Stimulated activated CD8-positive, alpha-beta memory T cell treated with anti-CD3 and anti-CD28 coated beads, Interleukin-15, amount 100 ng/mL, for 4 hours (primary cell): ENCODE data around the gene C4orf36.

Experiments
- DNase-seq, 2 donors: peaks; one replicate each; pipeline ENCODE4 v3.0.0-alpha.2; 2020; ENCODE audit warnings: low read depth in 2 of 2

The C4orf36 gene

DNA sequence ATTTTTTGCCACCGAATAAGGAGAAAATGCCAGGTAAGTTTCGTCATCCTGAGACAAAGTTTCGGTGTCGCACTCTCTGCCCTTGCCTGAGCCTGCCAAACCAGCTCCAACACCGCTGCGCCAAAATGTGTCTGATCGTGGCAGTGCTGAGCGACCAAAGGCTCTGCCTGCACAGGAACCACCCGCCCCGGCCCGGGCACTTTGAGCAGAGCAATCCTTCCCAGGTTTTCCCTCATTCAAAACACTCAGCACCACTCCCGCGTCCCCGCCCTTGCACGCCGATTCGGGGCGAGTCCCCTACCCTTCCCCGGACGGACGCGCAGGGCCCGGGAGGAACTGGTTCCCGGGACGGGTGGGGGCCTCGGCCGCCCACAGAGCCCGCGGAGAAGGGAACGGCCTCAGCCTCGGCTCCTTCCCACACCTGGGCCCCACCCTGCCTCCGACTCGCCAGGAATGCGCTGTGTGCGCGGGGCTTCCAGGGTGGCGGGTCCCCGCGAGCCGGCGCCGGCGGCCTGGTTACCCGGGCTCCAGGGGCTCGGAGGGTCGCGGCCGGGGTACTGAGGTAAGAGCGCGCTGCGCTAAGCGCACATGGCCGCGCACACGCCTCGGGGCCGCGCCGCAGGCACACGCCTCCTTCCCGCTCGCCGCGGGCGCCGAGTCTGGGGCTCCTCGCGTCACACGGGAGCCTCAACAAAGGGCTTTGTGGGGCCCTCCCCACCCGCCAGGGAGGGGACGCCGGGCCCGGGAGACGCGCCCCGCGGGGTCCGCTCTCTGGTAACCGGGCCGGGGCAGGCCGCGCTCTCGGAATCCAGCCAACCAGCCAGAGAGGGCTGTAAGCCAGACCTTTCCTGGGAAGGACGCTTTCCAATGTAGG is at the start of gene C4orf36:
TSS of gene C4orf36 (minus strand) at position 661 of the 874 bp plus-strand sequence. CDS start 902 bp downstream, outside the sequence.
- DNase-seq = no peak

GRCh38 chr4:86940920-86941460 is 48.8 kb upstream of the C4orf36 start:
- DNase-seq = no peak

DNA sequence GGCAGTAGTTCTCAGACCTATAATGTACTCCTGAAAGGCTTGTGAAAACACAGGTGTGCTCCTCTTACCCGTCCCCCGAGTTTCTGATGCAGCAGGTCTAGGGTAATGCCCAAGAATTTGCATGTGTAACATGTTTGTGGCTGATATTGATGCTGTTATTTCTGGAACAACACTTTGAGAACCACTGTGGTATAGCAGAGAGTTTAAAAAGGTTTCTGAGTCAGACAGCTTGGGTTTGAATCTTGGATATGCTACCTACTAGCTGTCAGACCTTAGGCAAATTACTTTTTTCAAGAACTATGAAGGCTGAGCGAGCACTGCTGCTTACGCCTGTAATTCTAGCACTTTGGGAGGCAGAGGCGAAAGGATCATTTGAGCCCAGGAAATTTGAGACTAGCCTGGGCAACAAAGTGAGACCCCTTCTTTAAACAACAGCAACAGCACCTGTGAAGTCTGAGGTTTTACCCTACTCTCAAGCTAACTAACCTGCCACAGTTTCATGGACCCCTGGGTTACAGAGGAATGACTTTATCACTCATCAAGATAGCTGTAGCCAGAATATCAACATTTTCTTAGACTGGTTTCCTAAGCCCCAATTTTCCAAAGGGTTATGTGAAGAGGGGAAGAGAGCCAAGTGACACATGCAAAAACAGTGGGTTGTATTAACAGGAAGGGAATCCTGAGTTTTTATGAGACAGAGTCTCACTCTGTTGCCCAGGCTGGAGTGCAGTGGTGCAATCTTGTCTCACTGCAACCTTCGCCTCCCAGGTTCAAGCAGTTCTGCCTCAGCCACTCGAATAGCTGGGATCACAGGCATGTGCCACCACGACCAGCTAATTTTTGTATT is 47.7 kb upstream of the C4orf36 start:
- no peak for DNase-seq

- DNase-seq = no peak
Observed at GRCh38 chr4:86938771-86939520, 46.7 kb upstream of the C4orf36 start.

DNA sequence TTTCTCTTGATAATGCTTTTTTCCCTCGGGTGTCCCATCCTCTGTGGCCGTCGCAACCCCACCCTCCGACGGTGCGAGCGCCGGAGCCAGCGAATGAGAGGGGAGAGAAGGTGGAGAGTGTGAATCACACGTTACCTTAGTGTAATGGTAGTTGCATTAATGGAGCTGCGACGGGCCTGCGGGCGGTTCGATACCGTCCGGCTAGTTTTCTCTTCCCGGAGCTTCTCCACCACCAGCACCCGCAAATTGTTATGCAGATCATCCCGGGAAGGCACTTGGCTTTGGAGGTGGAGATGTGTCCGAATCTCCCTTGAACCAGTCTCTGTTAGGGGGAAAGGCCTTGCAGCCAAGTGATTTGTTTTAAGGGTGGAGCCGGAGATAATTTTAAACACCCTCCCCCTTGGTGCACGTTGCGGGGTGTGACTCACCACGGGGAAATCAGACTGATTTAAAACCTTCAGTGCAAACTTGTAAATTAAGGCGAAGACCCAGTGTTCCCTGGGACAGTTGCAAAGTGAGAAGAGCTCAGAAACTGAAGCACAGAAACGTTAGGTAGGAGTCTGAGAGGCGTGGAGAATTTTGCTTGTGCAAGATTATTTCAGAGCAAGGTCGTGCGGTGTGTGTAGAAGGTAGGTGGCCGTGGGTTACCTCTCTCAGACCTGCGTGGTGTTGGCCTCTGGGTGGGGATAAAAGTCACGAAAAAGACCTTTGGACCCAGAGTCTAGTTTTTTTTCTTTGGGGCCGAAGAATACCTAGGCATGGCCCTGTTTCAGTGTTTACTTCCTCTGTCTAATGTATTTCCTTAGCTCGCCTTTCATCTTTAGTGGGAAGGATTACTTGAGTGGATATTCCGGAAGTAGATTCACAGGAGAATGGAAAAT is 43.9 kb upstream of the C4orf36 start:
- DNase-seq = peak; percentile 67 to 68

GRCh38 chr4:86935566-86935852 is 43.3 kb upstream of the C4orf36 start:
- DNase-seq = no peak

DNA sequence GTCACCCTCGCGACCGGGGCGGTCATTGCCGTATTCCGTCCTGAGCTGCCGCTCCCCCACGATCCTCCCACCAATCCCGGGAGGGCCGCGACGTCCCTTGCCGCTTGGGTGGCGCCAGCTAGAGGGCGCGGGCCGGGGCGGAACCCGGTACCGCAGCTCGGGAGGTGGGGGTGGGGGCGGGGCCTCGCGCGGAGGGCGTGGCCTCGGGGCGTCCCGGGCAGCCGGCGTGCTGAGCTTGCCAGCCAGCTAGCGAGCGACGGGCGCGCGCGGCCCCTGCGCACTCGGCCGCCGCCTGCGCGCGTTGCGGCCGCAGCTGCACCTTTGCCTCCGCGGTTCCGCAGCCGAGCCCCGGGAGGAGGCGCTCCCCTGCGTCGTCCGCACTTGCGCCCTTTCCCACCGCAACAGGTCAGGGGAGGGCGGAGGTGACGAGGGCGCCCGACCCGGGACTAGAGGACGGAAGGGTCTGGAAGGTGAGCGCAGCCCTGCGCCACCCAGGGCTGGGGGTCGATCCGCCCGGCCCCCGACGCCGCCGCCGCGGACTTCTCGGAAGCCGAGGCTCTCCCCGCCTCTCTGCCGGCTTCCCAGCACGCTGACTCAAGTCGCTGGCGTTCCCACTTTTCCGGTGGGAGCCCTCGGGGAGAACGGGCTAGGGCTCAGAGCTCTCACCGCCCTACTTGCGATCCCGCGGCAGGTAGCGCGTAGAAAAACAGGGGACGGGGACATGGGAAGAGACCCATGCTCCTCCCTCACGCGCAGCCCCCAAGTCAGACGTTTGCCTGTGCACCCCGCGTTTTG is 42.7 kb upstream of the C4orf36 start, which contains the start of gene AFF1:
TSS of gene AFF1 (plus strand) at position 241 of the 795 bp plus-strand sequence. CDS start 13,523 bp downstream, outside the sequence.
- DNase-seq = peak; percentile 67 to 78

DNA sequence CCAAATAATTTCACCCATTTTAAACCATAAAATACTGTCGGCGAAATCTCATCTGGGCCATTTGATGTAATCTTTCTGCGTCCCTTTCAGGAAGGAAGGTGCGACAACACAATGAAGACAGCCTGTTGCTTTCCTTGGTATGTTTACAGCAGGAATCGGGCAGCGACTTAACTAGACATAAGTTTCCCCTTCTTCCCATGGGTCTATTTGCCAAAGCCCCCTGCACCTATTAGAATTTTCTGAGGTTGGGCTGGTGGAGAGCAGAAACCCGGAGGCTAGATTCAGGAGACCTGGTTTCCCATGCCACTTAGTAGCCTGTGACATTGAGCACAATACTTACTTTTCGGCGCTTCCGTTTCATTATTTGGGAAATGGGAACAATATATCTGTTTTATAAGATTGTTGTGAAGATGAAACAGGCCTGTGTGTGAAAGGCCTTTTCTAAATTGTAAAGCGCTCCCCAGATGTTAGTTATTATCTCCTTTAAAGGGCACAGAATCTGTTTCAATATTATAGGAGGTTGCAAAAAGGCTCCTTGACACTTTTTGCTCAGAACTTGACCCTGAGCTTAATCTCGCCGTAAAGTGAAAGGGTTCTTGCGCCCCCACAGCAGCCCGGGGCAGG is 42.0 kb upstream of the C4orf36 start:
- DNase-seq = no peak

- no peak for DNase-seq
Observed at GRCh38 chr4:86928400-86929255, 36.4 kb upstream of the C4orf36 start.

DNA sequence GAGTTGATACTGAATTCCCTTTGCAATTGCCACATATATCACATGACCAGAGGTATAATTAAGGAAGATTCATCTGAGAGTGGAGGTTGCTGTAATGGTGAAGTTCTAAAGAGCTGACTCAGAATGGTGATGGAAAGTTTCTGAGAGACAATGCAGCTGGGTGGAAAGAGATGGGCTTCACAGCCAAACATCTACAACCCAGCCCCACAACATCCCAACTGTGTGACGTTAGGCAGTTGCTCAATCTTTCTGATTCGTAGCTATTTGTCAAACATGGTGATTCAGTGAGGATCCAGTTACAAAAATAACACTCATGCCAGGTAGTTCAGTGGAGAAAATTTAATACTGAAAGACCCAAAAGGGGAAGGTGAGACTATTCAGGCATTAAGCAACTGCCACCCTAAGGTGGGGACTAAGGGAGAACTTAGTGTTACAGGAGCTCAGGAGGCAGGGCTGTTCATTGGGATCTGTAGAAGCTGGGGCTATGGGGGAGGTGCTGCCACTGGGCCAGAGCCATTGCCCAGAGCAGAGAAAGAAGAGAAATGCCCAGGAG is 35.7 kb upstream of the C4orf36 start:
- DNase-seq = no peak

GRCh38 chr4:86926435-86927086 is 34.3 kb upstream of the C4orf36 start:
- no peak for DNase-seq

- DNase-seq = no peak
Observed at GRCh38 chr4:86924811-86925210, 32.6 kb upstream of the C4orf36 start.

GRCh38 chr4:86921608-86922252 is 29.5 kb upstream of the C4orf36 start:
- no peak for DNase-seq

DNA sequence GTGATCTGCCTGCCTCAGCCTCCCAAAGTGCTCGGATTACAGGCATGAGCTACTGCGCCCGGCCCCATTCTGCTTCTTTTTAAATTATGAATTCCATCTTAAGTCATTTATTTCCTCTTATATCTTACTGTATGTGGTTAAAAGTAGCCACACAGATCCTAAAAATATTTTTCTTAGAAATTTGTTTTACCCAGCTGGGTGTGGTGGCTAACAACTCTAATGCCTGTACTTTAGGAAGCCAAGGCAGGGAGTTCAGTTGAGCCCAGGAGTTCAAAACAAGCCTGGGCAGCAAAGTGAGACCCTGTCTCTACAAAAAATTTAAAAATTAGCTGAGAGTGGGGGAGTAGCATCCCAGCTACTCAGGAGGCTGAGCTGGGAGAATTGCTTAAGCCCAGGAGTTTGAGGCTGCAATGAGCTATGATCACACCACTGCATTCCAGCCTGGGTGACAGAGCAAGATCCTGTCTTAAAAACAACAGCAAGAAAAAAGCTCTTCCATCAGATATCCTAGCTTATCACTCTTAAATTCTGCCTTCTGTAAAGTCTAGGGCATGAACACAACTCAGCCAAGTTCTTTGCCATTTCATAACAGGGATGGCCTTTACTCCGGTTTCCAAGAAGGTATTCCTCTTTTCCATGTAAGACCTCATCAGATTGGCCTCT is 27.5 kb upstream of the C4orf36 start:
- no peak for DNase-seq

DNA sequence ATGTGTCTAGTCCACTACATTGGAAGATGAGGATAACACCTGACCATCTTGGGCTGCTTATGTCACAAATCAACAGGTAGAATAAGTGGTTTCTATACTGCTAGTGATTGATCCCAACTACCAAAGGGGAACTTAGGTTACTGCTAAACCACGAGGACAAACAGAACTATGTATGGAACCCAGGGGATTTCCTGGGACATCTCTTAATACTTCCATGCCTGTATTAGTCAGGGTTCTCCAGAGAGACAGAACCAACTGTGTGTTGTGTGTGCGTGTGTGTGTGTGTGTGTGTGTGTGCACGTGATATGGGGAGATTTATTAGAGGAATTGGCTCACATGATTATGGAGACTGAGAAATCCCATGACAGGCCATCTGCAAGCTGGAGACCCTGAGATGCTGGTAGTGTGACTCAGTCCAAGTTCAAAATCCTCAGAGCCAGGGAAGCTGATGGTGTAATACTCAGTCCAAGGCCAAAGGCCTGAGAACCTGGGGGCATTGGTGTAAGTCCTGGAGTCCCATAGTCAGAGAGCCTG is 26.4 kb upstream of the C4orf36 start:
- DNase-seq = no peak
